Subcutaneous abdominal adipose tissue (tissue), 5 donors: ENCODE data around the gene TNFRSF18.

Experiments
- H3K27ac ChIP-seq: one replicate; pipeline ENCODE4 v1.7.0; 2013; ENCODE audit warnings: low read depth, mild to moderate bottlenecking, inconsistent platforms, low read length, moderate library complexity
- H3K27me3 ChIP-seq, 5 donors: one replicate each; pipeline ENCODE4 v1.7.0; 2013; ENCODE audit warnings: low read length in 5 of 5, inconsistent platforms in 1 of 5; ENCODE audit not compliant: control insufficient read depth in 5 of 5, insufficient read depth in 4 of 5
- H3K36me3 ChIP-seq, 5 donors: one replicate each; pipeline ENCODE4 v1.7.0; 2013; ENCODE audit warnings: low read length in 5 of 5; ENCODE audit not compliant: control insufficient read depth in 5 of 5, insufficient read depth in 5 of 5
- H3K4me1 ChIP-seq, 5 donors: one replicate each; pipeline ENCODE4 v1.7.0; 2013; ENCODE audit warnings: low read length in 5 of 5, mild to moderate bottlenecking in 3 of 5, moderate library complexity in 1 of 5; ENCODE audit not compliant: control insufficient read depth in 5 of 5, insufficient read depth in 5 of 5
- H3K4me3 ChIP-seq, 5 donors: one replicate each; pipeline ENCODE4 v1.7.0; 2013; ENCODE audit warnings: low read length in 5 of 5, low read depth in 1 of 5
- H3K9ac ChIP-seq, 5 donors: one replicate each; pipeline ENCODE4 v1.7.0; 2013; ENCODE audit warnings: low read length in 5 of 5, mild to moderate bottlenecking in 4 of 5, moderate library complexity in 3 of 5
- H3K9me3 ChIP-seq, 5 donors: one replicate each; pipeline ENCODE4 v1.7.0; 2013; ENCODE audit warnings: low read length in 5 of 5; ENCODE audit not compliant: control insufficient read depth in 5 of 5
- donor health status: healthy.
- donor health status: healthy.
- donor health status: healthy.
- donor health status: healthy.
- donor health status: healthy.

TNFRSF18 gene

DNA sequence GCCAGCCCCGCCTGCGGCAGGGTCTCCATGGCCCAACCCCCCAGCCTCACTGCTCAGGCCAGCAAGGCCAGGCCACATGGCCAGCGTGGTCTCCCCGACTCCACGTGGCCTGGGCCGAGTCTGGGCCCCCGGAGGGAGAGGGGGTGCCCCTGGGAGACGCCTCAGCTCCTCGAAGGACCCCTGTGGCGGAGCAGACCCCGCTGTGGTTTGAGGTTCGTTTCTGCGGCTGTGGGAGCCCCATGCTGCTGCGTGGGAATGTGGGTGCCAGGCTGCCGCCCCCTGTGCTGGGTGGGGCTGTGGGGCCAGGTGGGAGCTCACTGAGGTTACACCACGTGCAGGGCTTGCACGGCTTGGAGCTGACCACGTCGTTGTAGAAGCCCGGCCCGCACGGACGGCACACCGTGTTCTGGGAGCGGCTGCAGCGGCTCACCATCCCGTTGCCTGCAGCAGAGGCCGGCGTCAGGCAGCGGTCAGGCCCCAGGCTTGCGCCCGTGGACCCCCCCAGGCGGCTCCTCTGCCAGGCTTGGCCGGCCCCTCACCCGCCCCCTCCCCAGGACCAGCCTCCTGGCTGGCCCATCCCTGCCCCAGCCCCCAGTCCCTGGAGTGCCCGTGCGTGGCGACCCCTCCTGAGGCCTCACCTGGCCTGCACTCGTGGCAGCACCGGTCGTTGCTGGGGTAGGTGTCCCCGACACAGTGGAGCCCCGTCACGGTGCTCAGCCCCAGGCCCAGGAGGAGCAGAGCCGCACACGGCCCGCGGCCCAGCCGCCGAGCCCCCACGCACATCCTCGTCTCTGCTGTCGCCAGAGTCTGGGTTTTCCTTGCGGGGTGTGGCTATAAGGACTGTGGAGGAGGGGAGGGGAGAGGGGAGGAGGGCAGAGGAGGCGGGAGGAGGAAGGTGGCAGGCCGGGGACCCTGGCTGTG, 7.2 kb upstream of the TNFRSF18 start, which contains the start of gene TNFRSF4:
Gene TNFRSF4 (minus strand): TSS at position 809 of the 921 bp plus-strand sequence. CDS start 26 bp downstream, at position 783.
- Histone ChIP-seq H3K9me3 (no peaks in the 10 kb centered on the region), H3K27me3 (peaks cover 0 to 7% (median 3%) of the 10 kb centered on the region in 5 donors), H3K27ac (peak within 1 kb of the TSS; percentile 72), H3K36me3 (peaks cover 0 to 30% (median 22%) of the 10 kb centered on the region in 5 donors), H3K4me1 (peaks cover under 1 to 63% (median 38%) of the 10 kb centered on the region in 5 donors), H3K4me3 (peak within 1 kb of the TSS in 3 of 5 donors; percentile 53 to 67 (median 60)), H3K9ac (peak within 1 kb of the TSS in 3 of 5 donors; percentile 37 to 62 (median 47))

DNA sequence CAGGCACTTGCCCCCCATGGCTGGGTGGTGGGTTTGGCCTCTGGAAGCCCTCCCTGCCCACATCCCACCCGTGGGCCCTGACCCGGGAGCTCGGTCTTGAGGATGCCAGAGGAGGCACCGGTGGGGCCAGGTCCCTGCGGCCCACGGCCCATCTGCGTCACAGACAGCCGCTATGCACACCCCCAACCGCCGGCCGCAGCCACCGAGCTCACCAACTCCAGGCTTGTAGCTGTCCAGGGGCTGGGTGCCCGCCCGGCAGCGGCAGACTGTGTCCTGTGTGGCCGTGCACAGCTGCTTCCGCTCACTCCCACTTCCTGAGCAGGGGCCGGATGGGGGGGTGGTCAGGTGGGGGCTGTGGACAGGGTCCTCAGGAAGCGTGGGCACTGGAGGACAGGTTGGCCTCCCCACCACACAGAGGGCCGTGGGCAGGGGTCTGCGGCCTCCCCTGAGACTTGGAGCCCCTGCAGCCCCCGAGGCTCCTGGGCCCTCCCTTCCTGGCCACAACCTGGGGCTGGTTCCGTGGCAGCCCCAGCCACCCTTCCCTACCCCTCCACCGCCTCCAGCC, 6.5 kb upstream of the TNFRSF18 start:
- Histone ChIP-seq H3K4me3 (peak overlapping the region in 4 of 5 donors; percentile 19 to 67 (median 56)), H3K27me3 (peaks cover 0 to 7% (median 3%) of the 10 kb centered on the region in 5 donors), H3K4me1 (peaks cover 6 to 68% (median 45%) of the 10 kb centered on the region in 5 donors), H3K9me3 (no peaks in the 10 kb centered on the region), H3K27ac (peak overlapping the region; percentile 46), H3K9ac (peak overlapping the region in 3 of 5 donors; percentile 41 to 69 (median 62)), H3K36me3 (peaks cover 0 to 23% (median 15%) of the 10 kb centered on the region in 5 donors)

DNA sequence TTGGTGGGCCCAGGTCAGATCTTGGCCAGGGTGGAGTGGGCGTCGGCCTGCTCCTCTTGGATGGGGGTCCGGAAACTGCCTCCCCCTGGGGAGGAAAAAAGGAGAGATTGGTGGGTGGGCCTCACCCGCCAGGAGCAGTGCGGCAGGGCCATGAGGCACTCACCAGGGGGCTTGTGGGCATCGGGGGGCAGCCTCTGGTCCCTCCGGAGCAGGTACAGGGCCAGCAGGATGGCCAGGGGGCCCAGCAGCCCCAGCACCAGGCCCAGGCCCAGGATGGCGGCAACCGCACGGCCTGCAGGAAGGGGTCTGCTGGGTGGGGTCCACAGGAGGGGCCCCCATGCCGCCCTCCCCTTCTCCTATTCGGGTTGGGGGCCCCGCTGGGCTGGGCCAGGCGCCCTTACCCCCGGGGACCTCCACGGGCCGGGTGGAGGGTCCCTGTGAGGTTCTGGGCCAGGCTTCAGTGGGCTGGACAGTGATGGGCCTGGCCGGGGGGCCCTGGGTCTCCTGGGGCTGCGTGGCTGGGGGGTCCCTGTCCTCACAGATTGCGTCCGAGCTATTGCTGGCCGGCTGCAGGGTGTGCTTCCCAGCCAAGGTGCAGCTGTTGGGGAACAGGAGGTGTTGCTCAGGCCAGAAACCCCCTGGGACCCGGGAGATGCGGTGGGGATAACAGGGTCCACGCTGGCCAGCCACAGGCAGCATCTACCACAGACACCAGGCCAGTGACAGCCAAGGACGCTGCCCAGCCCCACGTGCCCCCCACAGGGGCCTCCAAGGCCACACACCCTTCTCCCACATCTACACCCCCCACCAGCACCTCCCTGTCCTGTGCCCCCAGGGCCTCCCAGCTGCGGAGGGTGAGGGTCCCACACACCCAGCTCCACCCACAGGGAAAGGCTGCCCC, 5.4 kb upstream of the TNFRSF18 start:
- H3K27ac ChIP-seq = peak overlapping the region; percentile 46
- no peaks in the 10 kb centered on the region for H3K9me3 ChIP-seq
- H3K36me3 ChIP-seq = peaks cover 0 to 12% (median 4%) of the 10 kb centered on the region in 5 donors
- H3K27me3 ChIP-seq = peaks cover 4 to 11% (median 8%) of the 10 kb centered on the region in 5 donors
- peak overlapping the region in 3 of 5 donors; percentile 36 to 53 (median 47) for H3K4me3 ChIP-seq
- H3K4me1 ChIP-seq = peaks cover 6 to 68% (median 51%) of the 10 kb centered on the region in 5 donors
- H3K9ac ChIP-seq = peak overlapping the region in 2 of 5 donors; percentile 34 to 48

DNA sequence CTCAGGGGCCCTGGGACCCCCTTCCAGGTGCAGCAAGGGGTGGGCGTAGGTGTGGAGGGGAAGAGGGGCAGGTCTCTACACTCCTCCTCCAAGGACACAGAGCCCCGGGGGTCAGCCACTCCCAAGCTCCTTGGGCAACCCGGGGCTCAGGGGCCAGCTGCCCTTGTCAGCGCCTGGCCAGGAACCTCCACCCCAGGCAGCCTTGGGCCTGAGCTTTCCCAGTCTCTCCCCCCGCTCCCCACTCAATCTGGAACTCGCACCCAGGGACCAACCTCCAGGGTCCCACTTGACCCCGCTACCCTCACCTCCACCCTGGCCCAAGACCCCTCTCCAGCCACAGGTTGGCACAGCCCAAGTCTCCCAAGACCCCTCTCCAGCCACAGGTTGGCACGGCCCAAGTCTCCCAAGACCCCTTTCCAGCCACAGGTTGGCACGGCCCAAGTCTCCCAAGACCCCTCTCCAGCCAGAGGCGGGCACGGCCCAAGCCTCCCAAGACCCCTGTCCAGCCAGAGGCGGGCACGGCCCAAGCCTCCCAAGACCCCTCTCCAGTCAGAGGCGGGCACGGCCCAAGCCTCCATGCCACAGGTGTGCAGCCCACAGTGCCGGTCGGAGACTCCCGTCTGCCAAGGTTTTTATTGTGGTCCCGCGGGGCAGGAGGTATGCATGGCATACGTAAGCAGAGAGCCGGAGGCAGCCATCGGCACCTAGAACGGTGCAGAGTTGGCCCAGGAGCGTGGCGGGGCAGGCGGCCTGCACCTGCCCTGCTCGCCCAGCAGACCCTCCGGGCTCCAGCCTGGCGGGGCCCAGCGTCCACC, 4.5 kb upstream of the TNFRSF18 start:
- Histone ChIP-seq H3K27me3 (peaks cover 13 to 20% (median 17%) of the 10 kb centered on the region in 5 donors), H3K36me3 (peaks cover 0 to 3% (median 0%) of the 10 kb centered on the region in 5 donors), H3K4me3 (peak overlapping the region in 1 of 5 donors; percentile 47), H3K4me1 (peaks cover 6 to 68% (median 56%) of the 10 kb centered on the region in 5 donors), H3K27ac (no peak overlapping the region), H3K9ac (no peak overlapping the region), H3K9me3 (no peaks in the 10 kb centered on the region)

DNA sequence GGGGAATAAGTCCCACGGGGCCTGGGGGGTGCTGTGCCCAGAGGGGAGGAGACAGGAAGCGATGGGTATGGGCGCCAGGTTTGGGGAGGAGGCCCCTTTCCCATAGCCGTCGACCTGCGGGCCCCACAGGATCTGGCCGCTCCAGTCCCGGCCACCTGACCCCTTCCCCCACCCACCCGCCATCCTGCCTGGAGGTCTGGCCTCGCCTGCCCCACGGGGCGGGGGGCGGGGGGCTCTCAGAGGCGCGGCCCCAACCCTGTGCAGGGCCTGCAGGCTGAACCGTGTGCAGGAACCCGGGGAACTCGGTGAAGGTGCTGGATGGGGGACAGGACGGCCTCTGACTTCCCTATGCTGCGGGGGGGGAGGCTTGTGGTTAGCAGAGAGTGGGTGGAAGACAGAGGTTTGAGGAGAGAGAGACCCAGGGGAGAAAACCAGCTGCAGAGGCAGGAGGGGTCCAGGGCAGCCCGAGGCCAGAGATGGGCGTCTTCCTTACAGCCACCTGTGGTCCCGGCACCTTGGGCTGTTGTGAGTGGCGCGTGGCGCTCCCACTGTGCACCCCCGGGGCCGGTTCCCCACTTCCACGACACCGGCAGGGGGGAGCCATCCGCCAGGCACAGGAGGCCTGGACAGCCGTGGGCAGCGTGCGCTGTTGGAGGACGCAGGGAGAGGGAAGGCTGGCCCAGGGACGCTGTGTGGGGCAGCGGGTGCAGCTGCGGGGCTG, 2.5 kb upstream of the TNFRSF18 start:
- peaks cover 22 to 37% (median 31%) of the 10 kb centered on the region in 5 donors for H3K27me3 ChIP-seq
- H3K9ac ChIP-seq = no peak overlapping the region
- H3K36me3 ChIP-seq = no peaks in the 10 kb centered on the region
- H3K27ac ChIP-seq = no peak overlapping the region
- no peaks in the 10 kb centered on the region for H3K9me3 ChIP-seq
- peak overlapping the region in 2 of 5 donors; percentile 29 to 37 for H3K4me3 ChIP-seq
- peaks cover 0 to 54% (median 41%) of the 10 kb centered on the region in 5 donors for H3K4me1 ChIP-seq

DNA sequence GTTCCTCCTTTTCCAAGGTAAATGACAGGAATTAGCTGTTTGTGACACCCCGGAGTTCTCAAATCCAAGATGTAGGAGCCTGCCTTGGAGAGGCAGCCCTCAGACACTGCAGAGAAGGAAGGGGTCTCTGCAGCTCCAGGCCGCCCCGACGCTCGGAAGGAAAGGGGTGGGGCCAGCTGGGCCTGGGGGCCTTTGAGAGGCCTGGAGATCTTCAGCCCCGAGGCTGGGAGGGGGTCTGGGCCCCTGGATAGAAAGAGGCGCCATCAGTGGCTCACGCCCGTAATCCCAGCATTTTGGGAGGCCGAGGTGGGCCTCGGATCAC, 1.1 kb upstream of the TNFRSF18 start:
- H3K4me1 ChIP-seq = peaks cover 0 to 43% (median 34%) of the 10 kb centered on the region in 5 donors
- no peaks in the 10 kb centered on the region for H3K36me3 ChIP-seq
- peaks cover 25 to 44% (median 39%) of the 10 kb centered on the region in 5 donors for H3K27me3 ChIP-seq
- H3K27ac ChIP-seq = no peak overlapping the region
- H3K9ac ChIP-seq = no peak overlapping the region
- H3K4me3 ChIP-seq = no peak overlapping the region
- no peaks in the 10 kb centered on the region for H3K9me3 ChIP-seq

DNA sequence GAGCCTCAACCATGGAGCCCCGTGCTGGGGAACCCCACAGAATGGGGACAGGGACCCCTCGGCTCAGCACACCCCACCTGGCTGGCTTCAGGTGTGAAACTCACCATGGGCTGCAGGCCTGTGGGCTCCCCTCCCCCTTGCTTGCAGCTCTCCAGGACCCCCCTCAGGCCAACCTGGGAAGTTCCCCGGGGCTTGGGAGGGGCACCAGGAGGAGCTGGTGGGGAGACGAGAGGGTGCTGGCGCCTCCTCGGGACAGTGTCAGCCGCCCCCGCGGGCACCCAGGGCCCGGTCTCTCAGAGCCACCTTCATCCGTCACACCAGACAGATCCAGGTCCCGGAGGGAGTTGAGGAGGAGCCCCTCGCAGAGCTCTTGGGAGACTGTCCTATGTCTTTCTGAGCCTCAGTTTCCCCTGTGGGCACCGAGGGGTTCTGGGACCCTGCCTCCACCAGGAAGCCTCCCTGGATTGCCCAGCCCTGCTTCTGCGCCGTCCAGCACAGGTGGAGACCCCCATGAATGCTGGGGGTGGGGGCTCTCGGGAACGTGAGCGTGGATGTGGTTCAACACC, 657 bp upstream of the TNFRSF18 start:
- H3K27ac ChIP-seq = no peak overlapping the region
- peaks cover 0 to 40% (median 32%) of the 10 kb centered on the region in 5 donors for H3K4me1 ChIP-seq
- H3K27me3 ChIP-seq = peaks cover 25 to 43% (median 39%) of the 10 kb centered on the region in 5 donors
- H3K4me3 ChIP-seq = peak overlapping the region in 1 of 5 donors; percentile 56
- no peaks in the 10 kb centered on the region for H3K9me3 ChIP-seq
- no peaks in the 10 kb centered on the region for H3K36me3 ChIP-seq
- no peak overlapping the region for H3K9ac ChIP-seq

DNA sequence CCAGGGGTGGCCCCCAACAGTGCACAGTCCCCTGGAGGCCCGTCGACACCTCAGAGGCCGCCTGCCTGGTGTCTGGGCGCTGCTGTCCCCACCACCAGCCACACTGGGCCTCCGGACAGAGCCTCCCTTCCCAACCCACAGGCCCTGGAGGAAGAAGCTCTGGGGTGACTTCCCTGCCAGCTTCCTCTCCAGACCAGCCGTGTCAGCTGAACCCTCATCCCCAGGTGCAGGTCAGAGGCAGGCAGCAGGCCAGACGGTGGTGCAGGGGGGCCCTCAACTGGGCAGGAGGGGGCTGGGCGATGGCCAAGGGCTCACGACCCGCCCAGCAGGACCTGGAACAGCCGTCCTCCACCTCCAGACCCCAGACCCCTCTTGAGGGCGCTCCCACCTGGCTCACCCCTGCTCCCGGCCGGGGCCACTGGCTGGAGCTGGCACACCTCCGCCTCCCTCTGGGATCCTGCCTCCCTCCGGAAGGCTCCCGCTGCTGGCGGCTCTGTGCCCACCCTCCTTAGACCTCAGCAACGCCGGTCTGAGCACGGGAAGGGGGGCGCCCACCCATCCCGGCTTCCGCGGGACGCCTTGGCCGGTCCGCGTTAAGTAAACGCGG, 520 bp downstream of the TNFRSF18 start:
- Histone ChIP-seq H3K9ac (peak overlapping the region in 1 of 5 donors; percentile 30), H3K9me3 (no peaks in the 10 kb centered on the region), H3K27ac (no peak overlapping the region), H3K4me1 (peaks cover 0 to 32% (median 27%) of the 10 kb centered on the region in 5 donors), H3K4me3 (peak overlapping the region in 3 of 5 donors; percentile 17 to 56 (median 48)), H3K27me3 (peaks cover 25 to 43% (median 39%) of the 10 kb centered on the region in 5 donors), H3K36me3 (no peaks in the 10 kb centered on the region)
